K562 (cell line): ENCODE data around the gene AIG1. TPM values are rescaled to one million over a fixed set of nuclear protein-coding genes. Genes with fewer than 3 reads are reported as not detected.

ENCODE experiments used
- ATAC-seq: fragments of 200-7000 bp; cut with Tn5 transposase; 3 replicates; pipeline ENCODE4 v1.9.1; 2020; ENCODE audit warnings: moderate library complexity
- BruUV-seq: library from RNA; stranded (reverse); fragments of 400-500 nt; replicated peaks from 2 replicates; lab custom pipeline; 2021; lab: Mats Ljungman, UMichigan
- CTCF ChIA-PET: fragments of 300-600 bp; formaldehyde crosslinking; extraction: SDS; loops from one replicate; lab custom pipeline; 2021; ENCODE audit warnings: low intra/inter-chr PET ratio; lab: Yijun Ruan, JAX
- POLR2A ChIA-PET: fragments of 300-600, 350-650 bp; sonication (Branson Sonifier 250); formaldehyde crosslinking; extraction: SDS; loops from one replicate; lab custom pipeline; 2021; ENCODE audit warnings: antibody characterized with exemption, inconsistent platforms; lab: Yijun Ruan, JAX
- DNase-seq, 4 experiments: peaks; one replicate each; pipeline versions ENCODE4 v3.0.0 to v3.0.0-alpha.2; 2011 to 2018; ENCODE audit warnings: low spot score in 3 of 4, mixed read lengths in 3 of 4; ENCODE audit errors: extremely low read depth in 1 of 4
- FAIRE-seq: peaks from 2 replicates; lab custom pipeline; 2011; peaks lifted over from hg19 to GRCh38; lab: Jason Lieb, UNC
- H2AFZ ChIP-seq: 2 replicates; pipeline ENCODE4 v1.6.0; 2011; ENCODE audit warnings: low read depth, low read length, control low read depth, inconsistent platforms
- H3K27ac ChIP-seq: fragments of 200-600 bp; 3 replicates; pipeline ENCODE4 v1.8.0; 2011; ENCODE audit warnings: low read depth, mild to moderate bottlenecking, control low read depth, inconsistent platforms, low read length, moderate library complexity, mixed read lengths; ENCODE audit errors: extremely low read depth
- H3K27me3 ChIP-seq, 2 experiments: fragments of 300-600 bp in 1 of 2; 2 replicates in 1 of 2; 3 replicates in 1 of 2; pipeline versions ENCODE4 v1.6.0 to v1.8.0; 2011; ENCODE audit warnings: inconsistent platforms in 2 of 2, low read length in 2 of 2, mild to moderate bottlenecking in 1 of 2, mixed read lengths in 1 of 2, moderate library complexity in 1 of 2; ENCODE audit not compliant: control insufficient read depth in 2 of 2, insufficient read depth in 2 of 2
- H3K36me3 ChIP-seq: fragments of 300-600 bp; 3 replicates; pipeline ENCODE4 v1.8.0; 2011; ENCODE audit warnings: mild to moderate bottlenecking, low read length, inconsistent platforms; ENCODE audit not compliant: control insufficient read depth, insufficient read depth
- H3K4me1 ChIP-seq, 2 experiments: fragments of 200-600 bp in 1 of 2; replicated peaks in 1 of 2; 2 replicates in 1 of 2; 3 replicates in 1 of 2; pipeline versions ENCODE4 v1.5.1 to v1.8.0; 2011; ENCODE audit warnings: inconsistent platforms in 2 of 2, low read length in 2 of 2, mild to moderate bottlenecking in 1 of 2, mixed read lengths in 1 of 2, moderate library complexity in 1 of 2; ENCODE audit not compliant: control insufficient read depth in 2 of 2, insufficient read depth in 2 of 2
- H3K4me2 ChIP-seq: 2 replicates; pipeline ENCODE4 v1.6.1; 2011; ENCODE audit warnings: low read length, control low read depth, inconsistent platforms, mixed read lengths; ENCODE audit not compliant: insufficient read depth
- H3K4me3 ChIP-seq: fragments of 200-600 bp; sonication (generic), shearing (Covaris generic); 2 replicates; pipeline ENCODE4 v1.5.1; 2016; ENCODE audit warnings: control low read depth, inconsistent platforms
- H3K79me2 ChIP-seq: fragments of 200-600 bp; 3 replicates; pipeline ENCODE4 v1.8.0; 2011; ENCODE audit warnings: low read length, inconsistent platforms; ENCODE audit not compliant: control insufficient read depth, insufficient read depth
- H3K9ac ChIP-seq, 2 experiments: 2 replicates each; pipeline versions ENCODE4 v1.6.0 to v1.6.1; 2011; ENCODE audit warnings: low read depth in 2 of 2, low read length in 2 of 2, control low read depth in 1 of 2, inconsistent platforms in 1 of 2, mild to moderate bottlenecking in 1 of 2, mixed read lengths in 1 of 2; ENCODE audit not compliant: insufficient read depth in 1 of 2
- H3K9me1 ChIP-seq: one replicate; pipeline ENCODE4 v1.6.0; 2011; ENCODE audit warnings: inconsistent platforms, mild to moderate bottlenecking, low read length, moderate library complexity; ENCODE audit not compliant: control insufficient read depth, insufficient read depth
- H3K9me3 ChIP-seq: replicated peaks from 2 replicates; pipeline ENCODE4 v1.5.1; 2011; ENCODE audit warnings: low read depth, low read length, inconsistent platforms; ENCODE audit not compliant: control insufficient read depth, insufficient read depth
- H4K20me1 ChIP-seq: replicated peaks from 2 replicates; pipeline ENCODE4 v1.6.1; 2011; ENCODE audit warnings: low read length, inconsistent platforms, mixed read lengths; ENCODE audit not compliant: control insufficient read depth, insufficient read depth
- EP400 ChIP-seq: fragments of 450-650 bp; IDR thresholded peaks from 2 replicates; pipeline ENCODE4 v1.6.1; 2017; ENCODE audit warnings: antibody characterized with exemption, mild to moderate bottlenecking, moderate library complexity
- NCOA1 ChIP-seq: fragments of 450-650 bp; IDR thresholded peaks from 2 replicates; pipeline ENCODE4 v1.6.1; 2016; ENCODE audit warnings: low read depth
- SMARCA5 ChIP-seq: fragments of 450-650 bp; IDR thresholded peaks from 2 replicates; pipeline ENCODE4 v1.6.1; 2016
- ZNF277 ChIP-seq: fragments of 250-450 bp; sonication (Bioruptor Pico); IDR thresholded peaks from 2 replicates; pipeline ENCODE4 v1.8.0; 2022; ENCODE audit warnings: inconsistent platforms, mild to moderate bottlenecking, moderate library complexity, borderline replicate concordance
- WGBS: fragments of 100-300 bp; shearing (Covaris generic); methylation state at CpG from one replicate; pipeline ENCODE4 v1.1.6; 2016; ENCODE audit warnings: low coverage, mixed read lengths; ENCODE audit not compliant: insufficient coverage; ENCODE audit errors: missing lambda C conversion rate; 5-methylcytosine and 5-hydroxymethylcytosine counted together
- in situ Hi-C: fragments of 300-500 bp; cut with MboI; formaldehyde crosslinking; loops from 4 replicates; pipeline ENCODE4 v1.15.0; 2018; ENCODE audit warnings: inconsistent platforms, mixed read lengths
- intact Hi-C: fragments of 100-400 bp; cut with micrococcal nuclease; formaldehyde crosslinking; loops from 2 replicates; pipeline ENCODE4 v1.14.2; 2022
- polyA plus RNA-seq, 8 experiments: library from polyadenylated mRNA; depleted of rRNA in 4 of 8; stranded (reverse) in 5 of 8; unstranded in 3 of 8; fragments of >200 nt; fragmentation: Nextera tagmentation in 2 of 8; fragmentation: Illumina TruSeq in 1 of 8; extraction: Ambion mirVana in 2 of 8; extraction: Trizol in 1 of 8; gene quantifications; 2 replicates each; pipeline versions ENCODE4 v1.2.1 to v1.2.3, GENCODE V29; 2011 to 2014; ENCODE audit warnings: inconsistent platforms in 1 of 8, missing spikeins in 1 of 8
- total RNA-seq, 7 experiments: library from RNA; depleted of rRNA in 6 of 7; stranded (reverse); fragments of >200 nt in 6 of 7; fragmentation: Illumina TruSeq in 2 of 7; extraction: Trizol in 2 of 7; gene quantifications; 2 replicates each; pipeline versions ENCODE4 v1.2.1 to v1.2.3, GENCODE V29; 2011 to 2021; ENCODE audit warnings: low replicate concordance in 1 of 7

Gene AIG1
- total and polyA plus RNA-seq, 9 of the 15 experiments (the other 6 are each of a cell fraction or from before 2014, with no cell fraction given), result 74.8 to 333 (median 127) TPM

DNA sequence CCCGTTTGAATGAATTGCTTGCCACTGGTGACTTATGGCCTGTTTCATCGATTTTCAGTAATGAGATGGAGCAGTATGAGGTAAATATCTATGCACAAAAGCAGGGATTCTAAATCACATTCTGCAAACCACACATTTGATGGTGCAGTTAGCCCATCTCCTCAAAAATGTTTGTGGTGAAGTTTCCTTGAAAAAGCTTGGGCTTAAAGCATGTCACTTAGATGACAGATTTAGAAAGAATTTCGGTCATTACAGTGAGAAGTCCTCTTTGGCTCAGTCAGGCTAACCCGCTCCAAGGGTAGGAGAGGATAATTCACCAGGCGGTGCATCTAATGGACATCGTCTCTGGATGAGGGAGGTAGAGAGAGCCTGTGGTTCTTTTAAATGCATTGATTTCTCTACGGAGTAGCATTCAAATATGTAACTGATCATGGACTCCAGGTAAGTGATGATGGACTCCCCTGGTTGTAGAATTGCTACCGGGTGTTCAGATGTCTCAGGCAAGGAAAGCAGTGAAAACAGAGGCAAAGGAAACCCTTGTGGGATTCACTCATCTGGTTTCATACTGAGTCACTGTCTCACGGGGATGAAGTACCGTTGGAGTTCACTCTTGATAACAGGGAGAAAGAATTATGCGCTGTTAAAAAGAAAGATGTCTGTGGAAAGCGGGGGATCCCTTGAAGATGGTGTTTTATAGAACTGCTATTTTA is 65.3 kb downstream of the AIG1 start (continued):
- TF ChIP-seq ZNF277, result no peak
- no peak for TF ChIP-seq EP400
- no peak for TF ChIP-seq NCOA1

DNA sequence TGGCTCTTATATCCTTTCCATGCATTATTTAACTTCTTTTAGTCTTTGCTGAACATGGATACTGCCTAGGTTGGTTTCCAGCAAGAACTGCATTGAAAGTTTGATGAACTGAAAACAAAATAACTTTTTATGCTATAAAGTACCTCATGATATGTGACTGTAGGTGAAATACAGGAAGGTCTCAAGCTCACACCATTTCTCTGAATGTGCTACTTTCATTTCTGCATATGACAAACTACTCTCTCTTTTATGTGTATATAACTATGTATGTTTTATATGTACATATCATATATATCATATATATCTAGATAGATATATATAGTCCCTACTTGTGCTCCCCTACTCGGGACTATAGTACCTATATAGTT is 65.9 kb downstream of the AIG1 start:
- DNase-seq, result no peak
- Histone ChIP-seq H3K4me1 (peaks cover 0 to 3% of the 10 kb centered on the region in 2 experiments; a peak in 1 of 5 replicates), H3K9me3 (peaks cover 5% of the 10 kb centered on the region; the same call in 1 of the 2 replicates), H4K20me1 (no peaks in the 10 kb centered on the region), H3K79me2 (no peaks in the 10 kb centered on the region), H3K27me3 (no peaks in the 10 kb centered on the region), H2AFZ (no peak overlapping the region), H3K36me3 (peaks cover 4% of the 10 kb centered on the region; the same call in 2 of the 3 replicates), H3K27ac (no peak overlapping the region), H3K9ac (no peak overlapping the region), H3K4me2 (no peak overlapping the region), H3K4me3 (no peak overlapping the region), H3K9me1 (no peaks in the 10 kb centered on the region)
- TF ChIP-seq SMARCA5, result no peak
- ChIA-PET CTCF (no interaction called here), POLR2A (interaction anchor here (0.6 kb wide), 1 partner anchor 98 kb away, joined by 3 read pairs; no protein-coding TSS in a partner anchor)
- no TSS peak for BruUV-seq
- FAIRE-seq, result no peak
- in situ Hi-C loops, result no loop called here
- intact Hi-C loops, result no loop called here
- no peak for ATAC-seq
- WGBS, result 37% methylated on average over 1 of the region's 1 CpG
